ENCODE results near the gene EIF6.

DNA sequence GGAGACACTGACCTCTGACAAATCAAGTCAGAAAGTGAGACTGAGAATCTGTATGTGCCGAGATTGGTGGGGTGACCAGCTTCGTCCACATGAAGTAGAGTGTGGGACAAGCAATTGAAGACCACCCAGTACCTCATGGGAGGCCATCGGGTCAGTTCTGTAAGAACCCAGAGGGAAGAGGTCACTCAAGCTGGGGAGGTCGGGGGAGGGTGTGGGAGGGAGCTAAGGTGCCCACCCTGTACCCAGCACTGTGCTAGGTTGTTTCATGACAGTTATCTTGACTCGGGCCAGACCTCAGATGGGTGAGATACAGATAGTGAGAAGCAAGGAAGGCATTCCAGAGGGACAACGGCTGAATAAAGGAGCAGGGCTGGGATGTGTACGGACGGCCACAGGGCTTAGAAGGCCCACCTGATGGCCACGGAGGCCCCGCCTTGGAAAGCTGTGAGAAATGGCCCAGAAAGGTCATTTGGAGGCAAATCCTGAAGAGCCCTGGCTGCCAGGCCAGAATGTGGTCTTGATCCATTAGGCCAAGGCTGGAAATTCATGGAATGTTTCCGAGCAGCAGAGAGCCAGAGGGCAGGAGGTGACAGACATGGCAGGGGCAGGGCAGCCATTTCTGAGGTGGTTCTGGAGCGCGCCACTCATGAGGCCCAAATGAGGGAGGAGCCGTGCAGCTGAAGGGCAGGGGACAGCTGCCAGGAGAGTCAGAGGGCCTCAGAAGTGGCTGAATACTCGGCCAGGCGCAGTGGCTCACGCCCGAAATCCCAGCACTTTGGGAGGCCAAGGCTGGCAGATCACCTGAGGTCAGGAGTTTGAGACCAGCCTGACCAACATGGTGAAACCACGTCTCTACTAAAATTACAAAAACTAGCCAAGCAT is 14.3 kb downstream of the EIF6 start:
- TF ChIP-seq, protein P1, sequence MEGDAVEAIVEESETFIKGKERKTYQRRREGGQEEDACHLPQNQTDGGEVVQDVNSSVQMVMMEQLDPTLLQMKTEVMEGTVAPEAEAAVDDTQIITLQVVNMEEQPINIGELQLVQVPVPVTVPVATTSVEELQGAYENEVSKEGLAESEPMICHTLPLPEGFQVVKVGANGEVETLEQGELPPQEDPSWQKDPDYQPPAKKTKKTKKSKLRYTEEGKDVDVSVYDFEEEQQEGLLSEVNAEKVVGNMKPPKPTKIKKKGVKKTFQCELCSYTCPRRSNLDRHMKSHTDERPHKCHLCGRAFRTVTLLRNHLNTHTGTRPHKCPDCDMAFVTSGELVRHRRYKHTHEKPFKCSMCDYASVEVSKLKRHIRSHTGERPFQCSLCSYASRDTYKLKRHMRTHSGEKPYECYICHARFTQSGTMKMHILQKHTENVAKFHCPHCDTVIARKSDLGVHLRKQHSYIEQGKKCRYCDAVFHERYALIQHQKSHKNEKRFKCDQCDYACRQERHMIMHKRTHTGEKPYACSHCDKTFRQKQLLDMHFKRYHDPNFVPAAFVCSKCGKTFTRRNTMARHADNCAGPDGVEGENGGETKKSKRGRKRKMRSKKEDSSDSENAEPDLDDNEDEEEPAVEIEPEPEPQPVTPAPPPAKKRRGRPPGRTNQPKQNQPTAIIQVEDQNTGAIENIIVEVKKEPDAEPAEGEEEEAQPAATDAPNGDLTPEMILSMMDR (IDR thresholded peaks at IDR 0.05): no peak
- no peak for TF ChIP-seq POLR2A (IDR thresholded peaks at IDR 0.05)
